Measurements from ENCODE around the gene ZNF549.

The ZNF549 gene

GRCh38 chr19:57563547-57563946 lies 36.4 kb downstream of the ZNF549 start:
- no peak overlapping the region for H3K27ac ChIP-seq
- peaks cover 6% of the 10 kb centered on the region; the same call in 1 of the 2 replicates for H3K36me3 ChIP-seq
- no peak overlapping the region for H3K9ac ChIP-seq
- H3K9me3 ChIP-seq, result peaks cover 86% of the 10 kb centered on the region
- H3K27me3 ChIP-seq, result no peaks in the 10 kb centered on the region
- peaks cover 5% of the 10 kb centered on the region; the same call in 1 of the 2 replicates for H4K20me1 ChIP-seq
- TF ChIP-seq Cebpa-rat (IDR thresholded peaks at IDR 0.05), result no peak
- peaks cover 9% of the 10 kb centered on the region for H3K4me1 ChIP-seq
- no peak overlapping the region for H3K4me3 ChIP-seq
- no peak overlapping the region for H3K4me2 ChIP-seq

DNA sequence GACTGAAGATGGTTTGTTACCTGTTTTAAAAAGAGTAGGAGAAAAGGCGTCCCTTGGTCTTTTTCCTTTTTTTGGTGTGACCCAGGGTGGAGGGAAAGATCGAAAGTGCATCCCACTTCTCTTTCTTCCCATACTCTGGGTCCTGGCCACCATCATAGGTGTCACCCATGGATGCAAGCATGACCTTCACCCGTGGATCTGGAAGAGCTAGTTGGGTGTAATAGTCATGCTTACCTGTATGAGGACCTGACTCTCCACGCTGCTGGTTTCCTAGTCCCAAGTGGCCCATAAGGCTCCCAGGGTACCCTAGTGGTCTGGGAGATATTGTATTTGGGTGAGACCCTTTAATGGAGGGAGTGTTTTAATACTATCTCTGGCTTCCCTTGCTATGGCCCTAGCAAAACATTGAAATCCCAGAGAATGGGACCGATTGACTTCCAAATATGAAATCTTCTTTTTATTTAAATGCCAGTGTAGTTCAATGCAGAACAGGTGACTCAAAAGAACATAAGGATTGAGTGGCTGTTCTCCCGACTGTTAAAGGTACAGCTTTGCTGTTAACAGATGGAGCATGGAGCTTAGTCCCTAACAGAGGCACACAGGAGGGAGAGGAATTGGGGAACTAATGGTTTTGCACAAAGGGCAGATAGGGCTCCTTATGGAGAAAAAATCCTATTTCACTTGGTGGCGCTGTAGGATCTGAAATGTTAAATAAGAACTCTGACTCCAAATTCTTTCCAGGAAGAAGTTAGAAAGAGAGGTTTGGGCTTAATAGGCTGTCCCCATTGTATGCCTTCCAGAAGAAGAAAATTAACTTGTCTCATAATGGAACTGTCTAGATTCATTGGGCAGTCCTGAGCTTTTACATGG lies 39.5 kb downstream of the ZNF549 start:
- Histone ChIP-seq H3K4me3 (peak overlapping the region; percentile 17; the same call in 1 of the 2 replicates), H3K4me1 (no peaks in the 10 kb centered on the region), H3K27me3 (no peaks in the 10 kb centered on the region), H3K27ac (no peak overlapping the region), H3K4me2 (no peak overlapping the region), H3K36me3 (peaks cover 23% of the 10 kb centered on the region), H3K9ac (no peak overlapping the region), H3K9me3 (peaks cover 100% of the 10 kb centered on the region), H4K20me1 (no peaks in the 10 kb centered on the region)
- no peak for TF ChIP-seq Cebpa-rat (IDR thresholded peaks at IDR 0.05)

GRCh38 chr19:57570707-57571106 lies 43.6 kb downstream of the ZNF549 start:
- Histone ChIP-seq H3K27ac (no peak overlapping the region), H3K27me3 (no peaks in the 10 kb centered on the region), H3K9ac (no peak overlapping the region), H3K4me3 (no peak overlapping the region), H3K4me2 (no peak overlapping the region), H3K4me1 (no peaks in the 10 kb centered on the region), H4K20me1 (no peaks in the 10 kb centered on the region), H3K36me3 (peaks cover 64% of the 10 kb centered on the region), H3K9me3 (peaks cover 100% of the 10 kb centered on the region)
- no peak for TF ChIP-seq Cebpa-rat (IDR thresholded peaks at IDR 0.05)

- TF ChIP-seq Cebpa-rat (IDR thresholded peaks at IDR 0.05), result no peak
- Histone ChIP-seq H4K20me1 (no peaks in the 10 kb centered on the region), H3K27ac (no peak overlapping the region), H3K4me2 (no peak overlapping the region), H3K36me3 (peaks cover 75% of the 10 kb centered on the region), H3K4me1 (peaks cover 3% of the 10 kb centered on the region), H3K9me3 (peaks cover 99% of the 10 kb centered on the region), H3K27me3 (no peaks in the 10 kb centered on the region), H3K4me3 (peak overlapping the region; percentile 34), H3K9ac (no peak overlapping the region)
These were observed 45.3 kb downstream of the ZNF549 start for GRCh38 chr19:57572415-57572947.

GRCh38 chr19:57576661-57577060 lies 49.5 kb downstream of the ZNF549 start:
- Histone ChIP-seq H3K4me2 (no peak overlapping the region), H3K36me3 (peaks cover 60% of the 10 kb centered on the region), H4K20me1 (no peaks in the 10 kb centered on the region), H3K27ac (no peak overlapping the region), H3K9me3 (peaks cover 59% of the 10 kb centered on the region), H3K27me3 (no peaks in the 10 kb centered on the region), H3K4me1 (peaks cover 16% of the 10 kb centered on the region), H3K9ac (no peak overlapping the region), H3K4me3 (no peak overlapping the region)
- no peak for TF ChIP-seq Cebpa-rat (IDR thresholded peaks at IDR 0.05)

DNA sequence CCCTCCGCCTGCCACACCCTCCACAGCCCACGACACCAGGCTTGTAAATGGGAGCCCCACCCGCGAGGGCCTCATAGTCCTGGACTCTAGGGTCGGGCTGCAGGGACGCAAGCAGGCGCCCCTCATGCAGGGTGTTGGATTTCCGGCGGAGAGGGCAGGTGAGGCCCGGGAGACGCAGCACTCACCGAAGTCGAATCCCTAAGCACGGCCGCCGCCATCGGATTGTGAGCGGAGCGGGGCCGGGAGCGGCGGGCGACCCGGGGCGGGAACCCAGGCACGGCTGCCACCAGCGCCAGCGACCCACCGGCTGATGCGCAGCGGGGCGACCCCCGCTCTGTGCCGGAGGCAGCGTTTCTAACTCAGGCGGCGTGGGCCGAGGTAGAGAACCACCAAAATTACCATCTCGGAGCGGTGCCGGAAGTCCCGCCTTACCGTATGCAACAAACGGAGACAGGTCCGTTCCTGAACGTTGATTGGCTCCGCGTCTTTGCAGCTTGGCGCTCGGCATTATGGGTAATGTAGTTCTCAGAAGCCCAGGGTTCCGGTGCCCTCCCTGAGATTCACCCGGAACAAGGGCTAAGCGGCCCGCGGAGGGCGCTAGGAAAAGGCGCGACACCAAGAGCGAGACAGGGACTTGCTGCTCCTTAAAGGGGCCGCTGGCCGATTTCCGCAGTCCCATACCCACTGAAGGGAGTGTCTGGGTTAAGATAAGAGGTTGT lies 51.5 kb downstream of the ZNF549 start, which contains the start of gene ZNF416:
ZNF416 (minus strand) TSS at position 425 of the 719 bp plus-strand sequence; CDS start at position 218, 207 bp downstream.
- Histone ChIP-seq H3K27me3 (no peaks in the 10 kb centered on the region), H3K4me1 (peaks cover 25% of the 10 kb centered on the region), H3K9me3 (peaks cover 55% of the 10 kb centered on the region), H3K4me2 (peak within 1 kb of the TSS; percentile 96), H4K20me1 (no peaks in the 10 kb centered on the region), H3K9ac (peak within 1 kb of the TSS; percentile 90), H3K4me3 (peak within 1 kb of the TSS; percentile 88), H3K36me3 (peaks cover 40% of the 10 kb centered on the region), H3K27ac (peak within 1 kb of the TSS; percentile 79)
- TF ChIP-seq Cebpa-rat (IDR thresholded peaks at IDR 0.05), result no peak

- no peaks in the 10 kb centered on the region for H3K27me3 ChIP-seq
- H3K36me3 ChIP-seq, result peaks cover 35% of the 10 kb centered on the region
- H4K20me1 ChIP-seq, result no peaks in the 10 kb centered on the region
- no peak for TF ChIP-seq Cebpa-rat (IDR thresholded peaks at IDR 0.05)
- peak overlapping the region; percentile 93 for H3K9ac ChIP-seq
- peak overlapping the region; percentile 73 for H3K4me2 ChIP-seq
- peaks cover 27% of the 10 kb centered on the region for H3K4me1 ChIP-seq
- H3K9me3 ChIP-seq, result peaks cover 51% of the 10 kb centered on the region
- peak overlapping the region; percentile 94 for H3K27ac ChIP-seq
- H3K4me3 ChIP-seq, result peak overlapping the region; percentile 87
These were observed 56.0 kb downstream of the ZNF549 start for GRCh38 chr19:57583104-57583520.

- H3K4me2 ChIP-seq, result peak within 1 kb of the TSS; percentile 92
- peaks cover 41% of the 10 kb centered on the region for H3K36me3 ChIP-seq
- peaks cover 25% of the 10 kb centered on the region for H3K4me1 ChIP-seq
- peak within 1 kb of the TSS; percentile 93 for H3K9ac ChIP-seq
- TF ChIP-seq Cebpa-rat (IDR thresholded peaks at IDR 0.05), result no peak
- H3K9me3 ChIP-seq, result peaks cover 58% of the 10 kb centered on the region
- no peaks in the 10 kb centered on the region for H3K27me3 ChIP-seq
- H3K4me3 ChIP-seq, result peak within 1 kb of the TSS; percentile 87
- H4K20me1 ChIP-seq, result no peaks in the 10 kb centered on the region
- H3K27ac ChIP-seq, result peak within 1 kb of the TSS; percentile 94
These were observed 56.6 kb downstream of the ZNF549 start, which contains the start of gene ZIK1 for GRCh38 chr19:57583521-57584416. Gene ZIK1, plus strand, starts transcription at chr19:57584145. Its CDS starts 212 bp downstream, at chr19:57584357.

GRCh38 chr19:57587529-57587928 lies 60.4 kb downstream of the ZNF549 start:
- peaks cover 90% of the 10 kb centered on the region for H3K9me3 ChIP-seq

More at GRCh38 chr19:57587529-57587928, 60.4 kb downstream of the ZNF549 start:
- Histone ChIP-seq H3K27ac (no peak overlapping the region), H3K27me3 (no peaks in the 10 kb centered on the region), H3K4me1 (peaks cover 20% of the 10 kb centered on the region), H3K9ac (no peak overlapping the region), H3K4me3 (peak overlapping the region; percentile 49; the same call in 1 of the 2 replicates), H3K4me2 (no peak overlapping the region), H4K20me1 (no peaks in the 10 kb centered on the region), H3K36me3 (peaks cover 79% of the 10 kb centered on the region)
- TF ChIP-seq Cebpa-rat (IDR thresholded peaks at IDR 0.05), result no peak

All from BLaER1 (cell line).